Osteoblast (primary cell): ENCODE measurements around the gene NKX1-2. TPM values are rescaled to one million over a fixed set of nuclear protein-coding genes. Genes with fewer than 3 reads are reported as not detected.

Source experiments
- DNase-seq: peaks from one replicate; pipeline ENCODE4 v3.0.0; 2011; ENCODE audit warnings: low spot score, mixed read lengths; ENCODE audit not compliant: insufficient read length; ENCODE audit errors: missing footprints
- H2AFZ ChIP-seq: 2 replicates; pipeline ENCODE4 v1.6.0; 2011; ENCODE audit warnings: mild to moderate bottlenecking, low read length
- H3K27ac ChIP-seq: 2 replicates; pipeline ENCODE4 v1.5.1; 2011; ENCODE audit warnings: mild to moderate bottlenecking, low read depth, low read length, moderate library complexity
- H3K27me3 ChIP-seq: 2 replicates; pipeline ENCODE4 v1.6.0; 2012; ENCODE audit warnings: mild to moderate bottlenecking, control low read depth, inconsistent platforms, low read length, moderate library complexity; ENCODE audit not compliant: insufficient read depth
- H3K36me3 ChIP-seq: 2 replicates; pipeline ENCODE4 v1.5.1; 2011; ENCODE audit warnings: mild to moderate bottlenecking, low read length, control low read depth, moderate library complexity; ENCODE audit not compliant: insufficient read depth
- H3K4me1 ChIP-seq: 2 replicates; pipeline ENCODE4 v1.5.1; 2011; ENCODE audit warnings: mild to moderate bottlenecking, low read length, control low read depth, moderate library complexity; ENCODE audit not compliant: insufficient read depth
- H3K4me2 ChIP-seq: 2 replicates; pipeline ENCODE4 v1.6.0; 2011; ENCODE audit warnings: mild to moderate bottlenecking, low read length; ENCODE audit not compliant: insufficient read depth
- H3K4me3 ChIP-seq: fragments of 200-600 bp; sonication (generic); 3 replicates; pipeline ENCODE4 v1.5.1; 2012; ENCODE audit warnings: mild to moderate bottlenecking, low read length, inconsistent platforms; ENCODE audit not compliant: insufficient read depth
- H3K79me2 ChIP-seq: 2 replicates; pipeline ENCODE4 v1.6.0; 2012; ENCODE audit warnings: mild to moderate bottlenecking, low read length, control low read depth, inconsistent platforms; ENCODE audit not compliant: insufficient read depth
- H3K9me3 ChIP-seq: 2 replicates; pipeline ENCODE4 v1.5.1; 2011; ENCODE audit warnings: low read depth, low read length, control low read depth
- H4K20me1 ChIP-seq: 2 replicates; pipeline ENCODE4 v1.6.0; 2012; ENCODE audit warnings: mild to moderate bottlenecking, low read length, control low read depth; ENCODE audit not compliant: insufficient read depth
- total RNA-seq: library from RNA; depleted of rRNA; stranded (reverse); fragments of >200 nt; gene quantifications from 2 replicates; pipeline ENCODE4 v1.2.3, GENCODE V29; 2012
- TF ChIP-seq, protein P1 (sequence below): IDR thresholded peaks from 2 replicates; pipeline ENCODE4 v1.5.1; 2011; ENCODE audit warnings: mild to moderate bottlenecking, low read depth, low read length, moderate library complexity; ENCODE audit errors: extremely low read depth

Gene NKX1-2
- total RNA-seq, 1 donor = not detected

DNA sequence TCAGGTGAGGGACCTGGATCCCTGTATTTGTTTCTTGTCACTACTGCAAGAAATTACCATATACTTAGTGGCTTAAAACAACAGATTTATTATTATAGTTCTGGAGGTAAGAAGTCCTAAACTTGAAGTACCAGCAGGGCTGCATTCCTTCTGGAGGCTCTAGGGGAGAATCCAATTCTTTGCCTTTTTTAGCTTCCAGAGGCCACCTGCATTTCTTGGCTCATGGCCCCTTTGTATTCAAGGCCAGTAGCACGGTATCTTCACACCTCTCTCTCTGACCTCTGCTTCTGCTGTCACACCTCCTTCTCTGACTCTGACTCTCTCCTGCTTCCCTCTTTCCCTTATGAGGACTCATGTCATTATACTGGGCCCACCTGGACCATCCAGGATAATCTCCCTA lies 9.6 kb upstream of the NKX1-2 start:
- no peaks in the 10 kb centered on the region for H3K36me3 ChIP-seq
- H2AFZ ChIP-seq = no peak overlapping the region
- peaks cover 25% of the 10 kb centered on the region for H3K27me3 ChIP-seq
- H3K4me2 ChIP-seq = no peak overlapping the region
- no peak overlapping the region for H3K4me3 ChIP-seq
- no peaks in the 10 kb centered on the region for H3K79me2 ChIP-seq
- no peaks in the 10 kb centered on the region for H3K4me1 ChIP-seq
- DNase-seq = no peak
- no peak overlapping the region for H3K27ac ChIP-seq
- H4K20me1 ChIP-seq = no peaks in the 10 kb centered on the region
- TF ChIP-seq, protein P1, sequence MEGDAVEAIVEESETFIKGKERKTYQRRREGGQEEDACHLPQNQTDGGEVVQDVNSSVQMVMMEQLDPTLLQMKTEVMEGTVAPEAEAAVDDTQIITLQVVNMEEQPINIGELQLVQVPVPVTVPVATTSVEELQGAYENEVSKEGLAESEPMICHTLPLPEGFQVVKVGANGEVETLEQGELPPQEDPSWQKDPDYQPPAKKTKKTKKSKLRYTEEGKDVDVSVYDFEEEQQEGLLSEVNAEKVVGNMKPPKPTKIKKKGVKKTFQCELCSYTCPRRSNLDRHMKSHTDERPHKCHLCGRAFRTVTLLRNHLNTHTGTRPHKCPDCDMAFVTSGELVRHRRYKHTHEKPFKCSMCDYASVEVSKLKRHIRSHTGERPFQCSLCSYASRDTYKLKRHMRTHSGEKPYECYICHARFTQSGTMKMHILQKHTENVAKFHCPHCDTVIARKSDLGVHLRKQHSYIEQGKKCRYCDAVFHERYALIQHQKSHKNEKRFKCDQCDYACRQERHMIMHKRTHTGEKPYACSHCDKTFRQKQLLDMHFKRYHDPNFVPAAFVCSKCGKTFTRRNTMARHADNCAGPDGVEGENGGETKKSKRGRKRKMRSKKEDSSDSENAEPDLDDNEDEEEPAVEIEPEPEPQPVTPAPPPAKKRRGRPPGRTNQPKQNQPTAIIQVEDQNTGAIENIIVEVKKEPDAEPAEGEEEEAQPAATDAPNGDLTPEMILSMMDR = no peak
- H3K9me3 ChIP-seq = no peaks in the 10 kb centered on the region

DNA sequence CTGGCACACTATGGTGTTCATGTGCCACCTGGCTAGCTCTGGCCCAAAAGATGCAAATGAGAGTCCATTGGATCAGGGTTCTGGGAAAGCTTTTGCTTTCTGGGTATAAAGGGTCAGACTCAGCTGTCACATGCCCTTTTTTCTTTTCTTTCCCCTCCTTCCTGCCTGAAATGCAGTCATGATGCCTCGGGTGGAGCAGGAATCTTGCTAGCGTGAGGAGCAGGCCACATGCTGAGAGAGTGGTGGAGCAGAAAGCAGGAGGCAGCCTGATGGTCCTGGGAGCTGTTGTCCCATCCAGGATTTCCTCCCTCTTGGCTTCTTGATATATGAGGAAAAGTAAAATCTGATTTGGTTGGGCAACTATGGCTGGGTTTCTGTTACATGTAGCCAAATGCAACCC lies 9.1 kb upstream of the NKX1-2 start:
- H4K20me1 ChIP-seq = no peaks in the 10 kb centered on the region
- no peaks in the 10 kb centered on the region for H3K4me1 ChIP-seq
- no peak overlapping the region for H3K4me2 ChIP-seq
- no peak overlapping the region for H2AFZ ChIP-seq
- no peaks in the 10 kb centered on the region for H3K36me3 ChIP-seq
- no peak overlapping the region for H3K4me3 ChIP-seq
- no peak for DNase-seq
- TF ChIP-seq, protein P1 = no peak
- H3K9me3 ChIP-seq = no peaks in the 10 kb centered on the region
- H3K79me2 ChIP-seq = no peaks in the 10 kb centered on the region
- H3K27me3 ChIP-seq = peaks cover 30% of the 10 kb centered on the region
- no peak overlapping the region for H3K27ac ChIP-seq

DNA sequence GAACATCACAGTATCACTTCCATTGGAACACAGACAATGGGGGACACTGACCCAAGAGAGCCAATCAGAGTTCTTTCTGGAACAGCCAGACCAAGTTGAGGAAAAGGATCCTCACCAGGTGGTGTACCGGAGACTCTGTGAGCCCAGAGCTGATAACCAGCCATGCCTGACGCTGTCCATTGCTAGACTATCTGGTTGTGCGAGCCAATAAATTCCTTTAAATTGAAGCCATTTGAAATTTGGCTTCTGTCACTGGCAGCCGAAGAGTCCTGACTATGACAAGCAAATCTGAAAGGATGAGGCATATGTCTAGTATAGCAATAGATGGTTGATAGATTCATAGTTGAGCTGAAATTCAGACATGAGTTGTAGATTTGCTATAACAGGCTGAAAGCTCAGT lies 8.6 kb upstream of the NKX1-2 start:
- TF ChIP-seq, protein P1 = no peak
- Histone ChIP-seq H3K9me3 (no peaks in the 10 kb centered on the region), H3K4me3 (no peak overlapping the region), H4K20me1 (no peaks in the 10 kb centered on the region), H3K27ac (no peak overlapping the region), H3K36me3 (no peaks in the 10 kb centered on the region), H3K4me1 (no peaks in the 10 kb centered on the region), H3K27me3 (peaks cover 34% of the 10 kb centered on the region), H3K79me2 (no peaks in the 10 kb centered on the region), H3K4me2 (no peak overlapping the region), H2AFZ (no peak overlapping the region)
- DNase-seq = no peak

DNA sequence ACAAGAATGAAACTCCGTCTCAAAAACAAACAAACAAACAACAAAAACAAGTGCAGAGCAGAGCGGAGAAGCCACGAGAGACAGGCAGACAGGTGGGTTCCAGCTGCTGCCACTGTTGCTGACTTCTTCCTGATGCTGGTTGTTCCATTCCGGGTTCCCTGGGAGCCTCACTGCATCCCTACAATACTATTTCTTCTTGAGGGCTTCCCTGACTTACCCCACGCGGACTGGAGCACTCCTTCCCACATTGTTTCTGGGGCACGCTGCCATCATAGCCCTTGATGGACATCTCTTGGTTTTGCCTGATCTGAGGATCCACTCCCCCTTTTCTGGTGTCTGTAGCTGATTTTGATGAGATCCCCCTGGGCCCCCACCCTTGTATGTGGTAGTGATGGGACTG lies 5.6 kb upstream of the NKX1-2 start:
- Histone ChIP-seq H3K79me2 (no peaks in the 10 kb centered on the region), H3K36me3 (no peaks in the 10 kb centered on the region), H3K27me3 (peaks cover 60% of the 10 kb centered on the region), H4K20me1 (no peaks in the 10 kb centered on the region), H3K4me1 (no peaks in the 10 kb centered on the region), H2AFZ (no peak overlapping the region), H3K4me2 (no peak overlapping the region), H3K4me3 (no peak overlapping the region), H3K27ac (no peak overlapping the region), H3K9me3 (no peaks in the 10 kb centered on the region)
- DNase-seq = no peak
- TF ChIP-seq, protein P1 = no peak
